ENCODE data around the gene CTNNA3. TPM values are rescaled to one million over a fixed set of nuclear protein-coding genes. Genes with fewer than 3 reads are reported as not detected.

Gene CTNNA3
- total RNA-seq, 1 experiment from 2014 or later: 0.32 TPM

DNA sequence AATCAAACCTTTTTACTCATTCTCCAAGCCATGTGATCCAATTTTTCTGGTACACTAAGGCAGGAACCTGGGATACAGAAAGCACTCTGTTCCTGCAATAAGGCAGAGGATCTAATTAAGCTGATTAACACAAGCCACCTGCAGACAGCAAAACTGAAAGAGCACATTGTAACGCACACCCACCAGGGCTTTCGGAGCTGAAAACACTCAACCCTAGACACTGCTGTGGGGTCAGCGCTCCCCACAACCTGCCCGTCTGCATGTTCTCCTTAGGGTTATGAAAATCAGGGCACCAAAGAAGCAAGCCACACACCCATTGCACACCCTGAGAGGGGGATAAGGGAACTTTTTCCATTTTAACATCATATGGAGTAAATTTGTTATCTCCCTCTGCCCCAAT, 1792.4 kb downstream of the CTNNA3 start:
- Histone ChIP-seq H2AFZ (ENCODE audit: low read depth, low read length, poor library complexity, severe bottlenecking) (no peak overlapping the region), H3K4me1 (ENCODE audit: control insufficient read depth in 1 of 2, insufficient read depth in 2 of 2, low read length in 2 of 2) (no peaks in the 10 kb centered on the region), H3K9ac (ENCODE audit: low read length) (no peak overlapping the region), H4K20me1 (ENCODE audit: insufficient read depth) (no peaks in the 10 kb centered on the region), H3K4me3 (replicated peaks in 1 of 2; ENCODE audit: low read depth in 1 of 2, low read length in 2 of 2) (no peak overlapping the region), H3K4me2 (ENCODE audit: low read length) (no peak overlapping the region), H3K9me2 (ENCODE audit: insufficient read depth) (no peaks in the 10 kb centered on the region), H3K36me3 (ENCODE audit: control insufficient read depth in 1 of 2, insufficient read depth in 2 of 2, low read length in 2 of 2) (no peaks in the 10 kb centered on the region), H3K27ac (ENCODE audit: low read depth, low read length) (no peak overlapping the region), H3K27me3 (ENCODE audit: insufficient read depth, low read length) (no peaks in the 10 kb centered on the region), H3K9me3 (ENCODE audit: control insufficient read depth in 1 of 2, insufficient read depth in 1 of 2, low read depth in 1 of 2, low read length in 2 of 2) (no peaks in the 10 kb centered on the region), H3K79me2 (ENCODE audit: insufficient read depth, low read length) (no peaks in the 10 kb centered on the region)
- ChIA-PET RAD21 (ENCODE audit: low non-redundant PET in 1 of 2, low total read pairs in 2 of 2, uncharacterized antibody in 2 of 2, unreplicated experiment in 2 of 2) (no interaction called here), CTCF (no interaction called here), POLR2A (no interaction called here)
- DNase-seq (ENCODE audit: low read depth, low spot score) (no peak), ATAC-seq (no peak)
- intact Hi-C loops (cut with micrococcal nuclease): no loop called here
- no TSS peak for BruUV-seq (replicated peaks)
- TF ChIP-seq POLR2AphosphoS5 (IDR thresholded peaks at IDR 0.05; ENCODE audit: low read depth, low read length): no peak
- TF ChIP-seq SIN3A (IDR thresholded peaks at IDR 0.05; ENCODE audit: low read depth): no peak
- no peak for TF ChIP-seq CBX3 (IDR thresholded peaks at IDR 0.05; ENCODE audit: low read depth)
- no peak for TF ChIP-seq EZH2phosphoT487 (IDR thresholded peaks at IDR 0.05; ENCODE audit: borderline replicate concordance)
- no peak for TF ChIP-seq EGR1 (IDR thresholded peaks at IDR 0.05; ENCODE audit: low read depth)
- no peak for TF ChIP-seq ZFX (IDR thresholded peaks at IDR 0.05)
- TF ChIP-seq ELF1 (IDR thresholded peaks at IDR 0.05; ENCODE audit: borderline replicate concordance, low read depth): no peak
- TF ChIP-seq ZBTB33 (IDR thresholded peaks at IDR 0.05; ENCODE audit: extremely low read depth, insufficient replicate concordance, low read length): no peak
- no peak for TF ChIP-seq FOSL1 (IDR thresholded peaks at IDR 0.05; ENCODE audit: low read depth)
- no peak for TF ChIP-seq YY1 (IDR thresholded peaks at IDR 0.05; ENCODE audit: extremely low read depth, insufficient replicate concordance, low read depth, low read length)

DNA sequence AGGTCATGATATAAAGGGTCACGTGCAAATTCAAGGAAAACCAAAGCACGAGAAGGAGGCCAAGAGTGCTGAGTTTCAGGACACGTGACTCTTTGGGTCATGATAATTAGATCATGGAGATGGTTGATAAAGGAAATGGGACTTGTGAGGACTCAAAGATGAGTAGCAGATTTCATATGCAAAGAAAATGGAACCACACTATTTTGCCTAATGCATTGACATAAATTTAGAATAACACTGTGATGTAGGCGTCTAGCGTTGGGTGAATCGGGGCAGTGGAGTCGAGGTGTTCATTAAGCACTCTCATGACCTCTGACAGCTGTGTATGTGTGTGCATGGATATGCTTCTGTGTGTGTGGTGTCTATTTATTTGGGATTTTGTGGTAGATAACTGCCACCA, 1795.7 kb downstream of the CTNNA3 start:
- CTCF ChIA-PET: no interaction called here
- BruUV-seq (replicated peaks): no TSS peak
- Histone ChIP-seq H3K4me3 (replicated peaks in 1 of 2; ENCODE audit: low read depth in 1 of 2, low read length in 2 of 2) (no peak overlapping the region), H2AFZ (ENCODE audit: low read depth, low read length, poor library complexity, severe bottlenecking) (no peak overlapping the region), H4K20me1 (ENCODE audit: insufficient read depth) (no peaks in the 10 kb centered on the region), H3K4me1 (ENCODE audit: control insufficient read depth in 1 of 2, insufficient read depth in 2 of 2, low read length in 2 of 2) (no peaks in the 10 kb centered on the region), H3K9ac (ENCODE audit: low read length) (no peak overlapping the region), H3K27ac (ENCODE audit: low read depth, low read length) (no peak overlapping the region), H3K4me2 (ENCODE audit: low read length) (no peak overlapping the region), H3K27me3 (ENCODE audit: insufficient read depth, low read length) (no peaks in the 10 kb centered on the region), H3K9me2 (ENCODE audit: insufficient read depth) (no peaks in the 10 kb centered on the region), H3K9me3 (ENCODE audit: control insufficient read depth in 1 of 2, insufficient read depth in 1 of 2, low read depth in 1 of 2, low read length in 2 of 2) (no peaks in the 10 kb centered on the region), H3K36me3 (ENCODE audit: control insufficient read depth in 1 of 2, insufficient read depth in 2 of 2, low read length in 2 of 2) (no peaks in the 10 kb centered on the region), H3K79me2 (ENCODE audit: insufficient read depth, low read length) (no peaks in the 10 kb centered on the region)
- POLR2A ChIA-PET: no interaction called here
- RAD21 ChIA-PET (ENCODE audit: low non-redundant PET in 1 of 2, low total read pairs in 2 of 2, uncharacterized antibody in 2 of 2, unreplicated experiment in 2 of 2): no interaction called here
- intact Hi-C loops (cut with micrococcal nuclease): no loop called here
- DNase-seq (ENCODE audit: low read depth, low spot score) (no peak), ATAC-seq (no peak)
- no peak for TF ChIP-seq TCF7L2 (IDR thresholded peaks at IDR 0.05; ENCODE audit: borderline replicate concordance, extremely low read depth, insufficient read depth, insufficient read length)
